ENCODE results near the gene PPP1R8.
"Not testable (repeated sequence)": the region's sequence is repeated elsewhere in the genome, so short reads cannot be mapped to it uniquely, and the experiment has no call there.

PPP1R8 gene

GRCh38 chr1:27833470-27833869 is 2.9 kb downstream of the PPP1R8 start:
- no peak for DNase-seq

GRCh38 chr1:27835046-27835445 is 4.5 kb downstream of the PPP1R8 start:
- DNase-seq, result no peak

- no peak for DNase-seq
Measured at GRCh38 chr1:27835501-27835900, 4.9 kb downstream of the PPP1R8 start.

GRCh38 chr1:27849951-27850350 is 19.4 kb downstream of the PPP1R8 start:
- DNase-seq, result no peak

- no peak for DNase-seq
Measured at GRCh38 chr1:27855085-27855484, 24.5 kb downstream of the PPP1R8 start.

- no peak for DNase-seq
Measured at GRCh38 chr1:27856561-27857343, 26.2 kb downstream of the PPP1R8 start.

GRCh38 chr1:27857552-27857951 is 27.0 kb downstream of the PPP1R8 start:
- DNase-seq, result not testable (repeated sequence)

GRCh38 chr1:27858072-27858948 is 27.7 kb downstream of the PPP1R8 start:
- peak; percentile 70 for DNase-seq

- no peak for DNase-seq
Measured at GRCh38 chr1:27858949-27859576, 28.5 kb downstream of the PPP1R8 start.

- no peak for DNase-seq
Measured at GRCh38 chr1:27861436-27861835, 30.9 kb downstream of the PPP1R8 start.

GRCh38 chr1:27862004-27862403 is 31.4 kb downstream of the PPP1R8 start:
- no peak for DNase-seq

- DNase-seq, result peak; percentile 23
Measured at GRCh38 chr1:27862671-27863537, 32.3 kb downstream of the PPP1R8 start.

- no peak for DNase-seq
Measured at GRCh38 chr1:27863538-27863915, 32.9 kb downstream of the PPP1R8 start.

GRCh38 chr1:27864264-27864895 is 33.8 kb downstream of the PPP1R8 start:
- DNase-seq, result peak; percentile 44

- no peak for DNase-seq
Measured at GRCh38 chr1:27865821-27866220, 35.2 kb downstream of the PPP1R8 start.

GRCh38 chr1:27868556-27868931 is 38.0 kb downstream of the PPP1R8 start:
- no peak for DNase-seq

GRCh38 chr1:27868932-27869718 is 38.5 kb downstream of the PPP1R8 start:
- DNase-seq, result peak; percentile 80

GRCh38 chr1:27869719-27870085 is 39.1 kb downstream of the PPP1R8 start:
- no peak for DNase-seq

GRCh38 chr1:27871076-27871475 is 40.5 kb downstream of the PPP1R8 start:
- not testable (repeated sequence) for DNase-seq

- peak; percentile 53 for DNase-seq
Measured at GRCh38 chr1:27872059-27872801, 41.6 kb downstream of the PPP1R8 start, which contains the start of gene THEMIS2. TSS of gene THEMIS2 (plus strand) at chr1:27872544. CDS start at chr1:27872572, 28 bp downstream.
